CD4-positive, alpha-beta T cell treated with Interleukin-6 at 100 ng/mL for 8 hours (primary cell): ENCODE measurements around the gene MAPK8.

Experiments used
- DNase-seq: peaks from one replicate; pipeline ENCODE4 v3.0.0-alpha.2; 2020; ENCODE audit warnings: mixed read lengths, low spot score

MAPK8 gene

DNA sequence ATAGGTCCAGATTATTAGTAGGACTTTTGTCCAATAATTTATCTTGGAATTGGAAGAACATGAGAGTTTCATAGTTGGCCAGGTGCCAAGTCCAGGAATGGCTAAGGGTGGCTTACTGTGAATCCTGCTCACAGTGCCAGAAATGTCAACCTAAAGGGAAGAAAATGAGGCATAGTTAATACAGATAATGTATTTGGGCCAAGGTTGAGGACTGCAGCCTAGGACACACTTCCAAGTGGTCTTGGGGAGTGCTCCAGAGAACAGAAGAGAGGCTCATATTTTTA lies 78.2 kb downstream of the MAPK8 start:
- DNase-seq, result no peak

- DNase-seq, result no peak
These were observed 82.8 kb downstream of the MAPK8 start for GRCh38 chr10:48389272-48389671.

DNA sequence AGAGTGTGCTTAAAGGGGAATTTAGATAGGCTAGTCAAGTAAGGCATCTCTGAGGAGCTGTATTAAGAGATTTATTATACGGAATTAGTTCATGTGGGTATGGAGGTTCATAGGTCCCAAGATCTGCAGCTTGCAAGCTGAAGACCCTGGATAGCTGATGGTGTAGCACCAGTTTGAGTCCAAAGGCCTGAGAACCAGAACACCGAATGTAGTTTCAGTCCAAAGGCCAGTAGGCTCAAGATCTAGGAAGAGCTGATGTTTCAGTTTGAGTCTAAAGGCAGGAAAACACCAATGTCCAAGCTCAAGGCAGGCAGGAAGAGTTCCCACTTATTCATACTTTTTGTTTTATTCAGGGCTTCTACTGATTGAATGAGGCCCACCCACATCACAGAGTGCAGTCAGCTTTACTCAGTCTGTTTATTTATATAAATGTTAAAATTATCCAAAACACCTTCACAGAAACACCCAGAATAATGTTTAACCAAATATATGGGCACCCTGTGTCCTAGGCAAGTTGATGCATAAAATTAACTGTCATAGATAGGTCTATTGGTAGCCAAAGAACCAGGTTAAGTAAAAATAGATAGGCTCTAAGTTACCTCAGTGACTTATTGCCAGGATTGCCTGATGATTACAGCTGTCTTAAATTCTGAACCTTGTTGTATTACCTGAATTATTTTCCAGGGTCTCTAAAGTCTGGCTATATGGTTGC lies 83.5 kb downstream of the MAPK8 start:
- no peak for DNase-seq

DNA sequence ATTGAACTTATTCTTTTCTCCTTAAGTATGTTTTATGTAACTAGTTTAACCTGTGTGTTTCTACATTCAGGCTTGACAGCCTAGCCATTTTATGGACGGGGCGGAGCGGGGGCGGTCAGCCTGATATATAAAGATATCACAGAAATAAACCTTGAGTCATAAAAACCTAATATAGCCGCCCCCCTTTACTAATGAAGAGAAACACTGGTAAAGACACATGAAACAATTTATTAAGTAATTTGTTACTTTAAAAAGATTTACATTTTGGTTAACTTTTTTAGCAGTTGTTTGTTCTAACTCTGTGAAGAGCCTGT lies 84.0 kb downstream of the MAPK8 start:
- DNase-seq, result no peak

DNA sequence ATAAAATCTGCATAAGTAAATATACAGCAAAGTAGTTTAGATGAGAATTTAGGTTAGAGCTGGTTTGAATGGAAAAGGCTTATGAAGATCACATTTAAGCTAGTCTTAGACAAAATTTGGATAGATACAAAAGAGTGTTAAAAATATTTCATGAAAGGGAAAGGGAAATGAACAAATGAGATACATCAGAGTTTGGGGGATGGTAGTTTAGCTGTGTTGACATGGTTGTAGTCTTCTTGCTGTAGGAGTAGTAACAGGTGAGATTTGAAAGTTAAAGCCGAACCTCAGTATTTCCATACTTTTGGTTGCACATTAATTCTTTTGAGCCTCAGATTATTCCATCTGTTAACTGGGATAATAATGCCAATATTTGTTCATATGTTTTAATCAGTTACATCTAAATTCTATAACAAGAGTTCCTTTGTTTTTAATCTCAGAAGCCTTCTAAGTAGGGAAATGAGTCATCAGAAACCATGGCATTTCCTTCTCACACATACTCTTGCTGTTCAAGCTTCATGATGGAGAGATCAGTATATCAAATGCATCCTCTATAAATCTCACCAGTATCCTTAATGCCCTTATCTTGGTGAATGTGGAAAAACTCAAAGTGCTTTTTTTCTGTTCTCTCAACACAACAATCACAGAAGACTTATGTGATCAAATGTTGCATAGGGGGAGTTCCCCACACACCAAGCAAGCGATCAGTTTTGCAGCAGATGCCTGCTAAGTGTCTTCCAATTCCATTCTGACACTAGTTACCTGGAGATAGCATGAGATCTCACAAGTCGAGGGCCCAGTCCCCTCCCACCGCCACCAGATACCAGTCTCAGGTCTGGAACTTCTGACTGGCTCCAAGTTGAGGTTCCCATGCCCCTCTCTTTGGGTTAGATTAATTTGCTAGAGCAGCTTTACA lies 84.7 kb downstream of the MAPK8 start:
- no peak for DNase-seq

DNA sequence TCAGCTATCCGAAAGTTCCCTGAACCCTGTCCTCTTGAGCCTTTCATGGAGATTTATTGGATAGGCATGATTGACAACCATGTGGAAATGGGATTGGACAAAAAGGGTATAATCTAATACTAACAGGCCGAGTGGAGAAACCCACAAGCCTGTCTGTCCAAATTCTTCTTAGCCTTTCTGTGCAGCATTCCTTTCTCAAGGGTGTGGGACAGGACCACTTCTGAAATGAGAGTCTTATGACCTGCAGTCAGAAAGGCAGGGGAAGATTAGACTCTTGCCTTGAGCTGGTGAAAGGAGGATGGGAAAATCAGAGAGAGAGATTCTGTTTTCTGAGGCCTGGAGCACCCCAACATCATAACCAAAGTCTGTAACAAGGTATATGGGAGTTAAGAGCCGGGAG lies 85.5 kb downstream of the MAPK8 start:
- no peak for DNase-seq

DNA sequence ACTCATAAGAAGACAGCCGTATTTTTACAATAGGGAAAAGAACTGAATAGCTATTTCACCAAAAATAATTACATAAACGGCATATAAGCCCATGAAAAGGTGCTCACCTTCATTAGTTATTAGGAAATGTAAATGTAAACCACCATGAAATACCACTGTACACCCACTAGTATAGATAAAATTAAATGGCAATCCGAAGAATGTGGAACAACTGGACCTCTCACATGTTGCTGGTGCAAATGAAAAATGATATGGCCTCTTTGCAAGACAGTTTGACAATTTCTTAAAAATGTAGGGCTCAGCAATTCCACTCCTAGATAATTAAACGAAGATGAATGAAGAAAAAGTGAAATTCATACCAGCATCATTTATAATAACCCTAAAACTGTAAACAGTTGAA lies 91.8 kb downstream of the MAPK8 start:
- no peak for DNase-seq

DNA sequence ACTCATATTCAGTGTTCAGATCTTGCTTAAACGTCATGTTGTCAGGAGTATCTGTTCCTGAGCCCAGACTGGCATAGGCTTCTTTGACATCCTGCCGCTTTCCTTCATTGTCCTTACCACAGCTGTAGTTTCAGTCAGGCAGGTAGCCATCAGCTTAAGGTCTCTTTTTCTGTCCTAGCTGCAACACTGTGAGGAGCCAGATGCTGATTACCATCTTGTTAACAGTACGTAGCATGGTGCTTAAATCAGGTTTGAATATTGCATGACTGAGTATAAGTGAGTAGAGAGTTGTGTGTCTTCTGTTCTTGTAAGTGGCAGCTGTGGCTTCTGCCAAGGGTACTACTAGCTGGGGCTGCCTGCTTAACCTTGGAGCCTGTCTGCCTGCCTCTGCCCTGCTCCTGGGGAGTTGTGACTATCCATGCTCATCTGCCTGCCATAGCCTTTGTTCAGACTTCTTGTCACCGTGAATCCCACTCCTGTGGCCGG lies 92.6 kb downstream of the MAPK8 start:
- DNase-seq, result no peak

- DNase-seq, result no peak
These were observed 93.1 kb downstream of the MAPK8 start for GRCh38 chr10:48399551-48399950.

GRCh38 chr10:48400129-48400849 lies 93.8 kb downstream of the MAPK8 start:
- DNase-seq, result no peak

GRCh38 chr10:48400850-48401220 lies 94.4 kb downstream of the MAPK8 start:
- DNase-seq, result no peak

- DNase-seq, result no peak
These were observed 98.2 kb downstream of the MAPK8 start for GRCh38 chr10:48404646-48405045.

GRCh38 chr10:48406204-48406603 lies 99.7 kb downstream of the MAPK8 start:
- DNase-seq, result no peak

DNA sequence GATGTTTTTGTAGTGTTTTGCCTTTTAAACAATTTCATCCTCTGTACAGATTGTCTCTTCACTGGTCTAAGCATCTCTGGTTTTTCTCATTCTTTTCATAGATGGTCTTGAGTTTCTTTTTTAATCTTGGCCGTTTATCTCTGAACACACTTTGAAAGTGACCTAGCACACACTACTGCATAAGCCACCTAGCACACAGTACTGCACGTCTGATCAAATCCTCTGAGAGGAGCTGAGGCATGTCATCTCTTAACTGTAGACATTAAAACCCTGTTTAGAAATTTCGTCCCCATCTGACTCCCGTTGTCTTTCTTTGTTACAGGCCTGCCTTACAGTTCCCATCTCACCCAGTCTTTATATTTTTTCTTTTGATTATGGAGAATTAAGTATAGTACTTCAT lies 100.2 kb downstream of the MAPK8 start:
- no peak for DNase-seq

DNA sequence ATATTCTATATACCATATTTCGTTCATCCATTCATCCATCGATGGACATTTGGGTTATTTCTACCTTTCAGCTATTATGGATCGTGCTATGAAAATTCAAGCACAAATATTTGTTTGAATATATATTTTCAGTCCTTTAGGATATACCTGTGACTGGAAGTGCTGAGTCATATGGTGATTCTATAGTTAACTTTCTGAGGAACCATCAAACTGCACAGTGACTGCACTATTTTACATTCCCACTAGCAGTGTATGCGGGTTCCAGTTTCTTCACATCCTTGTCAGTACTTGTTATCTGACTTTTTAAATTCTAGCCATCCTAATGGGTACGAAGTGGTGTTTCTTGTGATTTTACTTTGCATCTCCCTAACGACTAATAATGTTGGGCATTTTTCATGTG lies 104.0 kb downstream of the MAPK8 start:
- no peak for DNase-seq

GRCh38 chr10:48411510-48411909 lies 105.0 kb downstream of the MAPK8 start:
- DNase-seq, result no peak

DNA sequence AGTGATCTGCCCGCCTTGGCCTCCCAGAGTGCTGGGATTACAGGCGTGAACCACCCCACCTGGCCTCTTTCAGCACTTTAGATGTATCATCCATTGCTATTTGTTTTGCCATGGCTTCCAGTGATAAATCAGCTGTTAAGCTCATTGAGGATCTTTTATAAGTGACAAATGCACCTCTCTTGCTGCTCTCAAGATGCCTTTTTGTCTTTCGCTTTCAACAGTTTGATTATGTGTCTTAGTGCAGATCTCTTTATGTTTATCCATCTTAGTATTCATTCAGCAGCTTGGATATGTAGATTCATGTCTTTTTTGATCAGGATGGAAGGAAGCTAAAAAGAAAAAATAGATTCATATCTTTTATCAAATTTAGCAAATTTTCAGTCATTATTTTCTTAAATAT lies 105.6 kb downstream of the MAPK8 start:
- DNase-seq, result no peak

GRCh38 chr10:48412933-48413332 lies 106.5 kb downstream of the MAPK8 start:
- DNase-seq, result no peak

GRCh38 chr10:48414160-48414559 lies 107.7 kb downstream of the MAPK8 start:
- DNase-seq, result no peak

DNA sequence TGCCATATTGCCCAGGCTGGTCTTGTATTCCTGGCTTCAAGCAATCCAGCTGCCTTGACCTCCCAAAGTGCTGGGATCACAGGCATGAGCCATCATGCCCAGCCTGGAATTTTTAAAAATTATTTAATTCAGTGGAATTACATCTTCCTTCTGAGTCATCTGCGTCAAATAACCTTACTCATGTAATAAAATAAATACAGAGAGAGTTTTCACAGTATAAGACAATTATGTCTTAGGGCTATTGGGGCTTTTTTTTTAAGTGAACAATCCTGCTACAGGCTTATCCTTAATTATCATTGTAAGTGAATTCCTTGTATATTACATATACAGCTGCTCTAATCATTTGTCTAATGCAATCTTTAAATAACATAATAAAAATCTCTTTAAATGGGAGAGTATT lies 108.3 kb downstream of the MAPK8 start:
- DNase-seq, result no peak

GRCh38 chr10:48416584-48417232 lies 110.2 kb downstream of the MAPK8 start:
- no peak for DNase-seq

DNA sequence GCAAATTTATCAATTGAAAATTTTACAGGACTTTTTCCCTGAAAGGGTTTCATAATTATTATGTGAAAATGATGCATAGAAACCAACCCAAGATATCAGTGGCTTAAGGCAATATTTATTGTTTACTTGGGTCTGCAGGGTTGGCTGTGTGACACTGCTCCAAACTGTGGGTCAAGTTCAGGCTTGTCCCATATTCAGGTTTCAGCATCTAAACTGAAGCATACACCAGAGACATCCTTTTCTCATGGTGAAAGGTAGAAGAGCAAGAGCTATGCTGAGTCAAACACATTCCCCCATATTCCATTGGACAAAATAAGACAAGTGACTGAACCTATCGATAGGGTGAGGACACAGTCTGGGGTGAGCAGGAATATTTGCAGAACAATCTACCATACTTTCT lies 110.9 kb downstream of the MAPK8 start:
- DNase-seq, result no peak
